HEK293 (cell line): ENCODE measurements around the gene PARK7.

Experiments used
- CTCF ChIA-PET: fragments of 350-600 bp; formaldehyde crosslinking; extraction: SDS; loops from one replicate; lab custom pipeline; 2021; ENCODE audit warnings: antibody characterized with exemption; lab: Yijun Ruan, JAX
- POLR2A ChIA-PET: fragments of 300-600 bp; formaldehyde crosslinking; extraction: SDS; loops from one replicate; lab custom pipeline; 2020; ENCODE audit warnings: antibody characterized with exemption, inconsistent platforms; lab: Yijun Ruan, JAX
- H3K27ac ChIP-seq: fragments of 200-500 bp; sonication (Bioruptor generic); 2 replicates; pipeline ENCODE4 v1.5.1; 2014; ENCODE audit warnings: low read depth, low read length, control low read depth, inconsistent platforms; ENCODE audit errors: extremely low read depth
- H3K36me3 ChIP-seq, 2 experiments: fragments of 200-500 bp in 1 of 2; sonication (Bioruptor generic) in 1 of 2; 1 replicate in 1 of 2; 2 replicates in 1 of 2; pipeline ENCODE4 v1.5.1; 2014 to 2017; ENCODE audit warnings: inconsistent platforms in 2 of 2, low read length in 2 of 2; ENCODE audit not compliant: control insufficient read depth in 2 of 2, insufficient read depth in 1 of 2
- H3K4me1 ChIP-seq: fragments of 200-500 bp; sonication (Bioruptor generic); 2 replicates; pipeline ENCODE4 v1.5.1; 2014; ENCODE audit warnings: mild to moderate bottlenecking, low read length, inconsistent platforms; ENCODE audit not compliant: control insufficient read depth, insufficient read depth
- H3K4me3 ChIP-seq: 2 replicates; pipeline ENCODE4 v1.5.1; 2011; ENCODE audit warnings: low read depth, mild to moderate bottlenecking, control low read depth, low read length, moderate library complexity
- H3K9me3 ChIP-seq: fragments of 200-500 bp; sonication (Bioruptor generic); 2 replicates; pipeline ENCODE4 v1.5.1; 2014; ENCODE audit warnings: low read depth, low read length, inconsistent platforms; ENCODE audit not compliant: control insufficient read depth, insufficient read depth
- HOXD13 ChIP-seq: sonication (generic); formaldehyde crosslinking; IDR thresholded peaks from 2 replicates; pipeline ENCODE4 v1.8.0; 2022; ENCODE audit warnings: missing genetic modification reagents, borderline replicate concordance
- KLF1 ChIP-seq: fragments of 450-650 bp; formaldehyde crosslinking; IDR thresholded peaks from 2 replicates; pipeline ENCODE4 v1.5.1; 2016; ENCODE audit warnings: missing biosample characterization, missing genetic modification characterization
- PRDM1 ChIP-seq: fragments of 450-650 bp; formaldehyde crosslinking; IDR thresholded peaks from 2 replicates; pipeline ENCODE4; 2016; ENCODE audit warnings: missing biosample characterization, missing genetic modification characterization
- SCRT1 ChIP-seq: fragments of 450-650 bp; formaldehyde crosslinking; IDR thresholded peaks from 2 replicates; pipeline ENCODE4 v1.5.1; 2016; ENCODE audit warnings: missing biosample characterization, missing genetic modification characterization, borderline replicate concordance
- SETDB1 ChIP-seq: IDR thresholded peaks from one replicate; pipeline ENCODE4 v1.6.1; 2017; ENCODE audit warnings: mild to moderate bottlenecking, low read length, moderate library complexity, mixed read lengths; ENCODE audit not compliant: insufficient read length
- SP3 ChIP-seq: fragments of 450-650 bp; formaldehyde crosslinking; IDR thresholded peaks from 2 replicates; pipeline ENCODE4 v1.5.1; 2016; ENCODE audit warnings: missing biosample characterization, missing genetic modification characterization
- TCF7L2 ChIP-seq: IDR thresholded peaks from 2 replicates; pipeline ENCODE4 v1.6.1; 2011; ENCODE audit warnings: low read depth, mild to moderate bottlenecking, inconsistent platforms, low read length, moderate library complexity, borderline replicate concordance
- ZBTB10 ChIP-seq: fragments of 450-650 bp; formaldehyde crosslinking; IDR thresholded peaks from 2 replicates; pipeline ENCODE4 v1.5.1; 2016; ENCODE audit warnings: missing biosample characterization, missing genetic modification characterization
- ZBTB20 ChIP-seq: fragments of 450-650 bp; formaldehyde crosslinking; IDR thresholded peaks from 2 replicates; pipeline ENCODE4 v1.5.1; 2016; ENCODE audit warnings: missing biosample characterization, missing genetic modification characterization
- ZBTB44 ChIP-seq: fragments of 450-650 bp; IDR thresholded peaks from 2 replicates; pipeline ENCODE4 v1.5.1; 2018; ENCODE audit warnings: missing biosample characterization, mild to moderate bottlenecking, missing genetic modification characterization
- ZBTB49 ChIP-seq: fragments of 450-650 bp; formaldehyde crosslinking; IDR thresholded peaks from 2 replicates; pipeline ENCODE4 v1.5.1; 2016; ENCODE audit warnings: missing biosample characterization, missing genetic modification characterization, low read depth
- ZFP41 ChIP-seq: fragments of 450-650 bp; formaldehyde crosslinking; IDR thresholded peaks from 2 replicates; pipeline ENCODE4 v1.5.1; 2016; ENCODE audit warnings: missing biosample characterization, missing genetic modification characterization, borderline replicate concordance
- ZIC2 ChIP-seq: fragments of 450-650 bp; formaldehyde crosslinking; IDR thresholded peaks from 2 replicates; pipeline ENCODE4 v1.5.1; 2016; ENCODE audit warnings: missing biosample characterization, missing genetic modification characterization
- ZNF121 ChIP-seq: fragments of 450-650 bp; formaldehyde crosslinking; IDR thresholded peaks from 2 replicates; pipeline ENCODE4 v1.5.1; 2016; ENCODE audit warnings: missing biosample characterization, missing genetic modification characterization
- ZNF132 ChIP-seq: fragments of 450-650 bp; formaldehyde crosslinking; IDR thresholded peaks from 2 replicates; pipeline ENCODE4 v1.5.1; 2017; ENCODE audit warnings: missing biosample characterization, missing genetic modification characterization, borderline replicate concordance
- ZNF16 ChIP-seq: fragments of 450-650 bp; formaldehyde crosslinking; IDR thresholded peaks from 2 replicates; pipeline ENCODE4 v1.5.1; 2016; ENCODE audit warnings: low read depth, missing biosample characterization, missing genetic modification characterization
- ZNF211 ChIP-seq: fragments of 450-650 bp; formaldehyde crosslinking; IDR thresholded peaks from 2 replicates; pipeline ENCODE4 v1.5.1; 2016; ENCODE audit warnings: low read depth, missing biosample characterization, missing genetic modification characterization
- ZNF214 ChIP-seq: fragments of 450-650 bp; formaldehyde crosslinking; IDR thresholded peaks from 2 replicates; pipeline ENCODE4 v1.5.1; 2017; ENCODE audit warnings: missing biosample characterization, mild to moderate bottlenecking, missing genetic modification characterization, borderline replicate concordance
- ZNF274 ChIP-seq, 2 experiments: fragments of 200-500 bp in 1 of 2; fragments of 450-650 bp in 1 of 2; sonication (Bioruptor generic) in 1 of 2; formaldehyde crosslinking in 1 of 2; IDR thresholded peaks; 2 replicates each; pipeline versions ENCODE4 v1.5.1 to v1.6.1; 2014 to 2016; ENCODE audit warnings: borderline replicate concordance in 1 of 2, inconsistent platforms in 1 of 2, low read length in 1 of 2, missing biosample characterization in 1 of 2, missing genetic modification characterization in 1 of 2
- ZNF335 ChIP-seq: fragments of 450-650 bp; formaldehyde crosslinking; conservative IDR thresholded peaks from 2 replicates; pipeline ENCODE4 v1.5.1; 2016; ENCODE audit warnings: missing biosample characterization, missing genetic modification characterization
- ZNF48 ChIP-seq: fragments of 450-650 bp; formaldehyde crosslinking; IDR thresholded peaks from 2 replicates; pipeline ENCODE4 v1.5.1; 2016; ENCODE audit warnings: missing biosample characterization, missing genetic modification characterization
- ZNF670 ChIP-seq: fragments of 450-650 bp; formaldehyde crosslinking; IDR thresholded peaks from 2 replicates; pipeline ENCODE4 v1.5.1; 2016; ENCODE audit warnings: missing biosample characterization, missing genetic modification characterization, low read depth
- ZNF843 ChIP-seq: fragments of 450-650 bp; formaldehyde crosslinking; IDR thresholded peaks from 2 replicates; pipeline ENCODE4 v1.5.1; 2016; ENCODE audit warnings: missing biosample characterization, missing genetic modification characterization
- ZSCAN18 ChIP-seq: fragments of 450-650 bp; formaldehyde crosslinking; IDR thresholded peaks from 2 replicates; pipeline ENCODE4 v1.5.1; 2016; ENCODE audit warnings: missing biosample characterization, missing genetic modification characterization
- TF ChIP-seq, protein P1 (sequence below): fragments of 450-650 bp; formaldehyde crosslinking; IDR thresholded peaks from 2 replicates; pipeline ENCODE4 v1.5.1; 2016; ENCODE audit warnings: missing biosample characterization, missing genetic modification characterization

The PARK7 gene

GRCh38 chr1:7915826-7916500 lies 45.5 kb upstream of the PARK7 start:
- no peak overlapping the region for H3K4me3 ChIP-seq
- ChIA-PET CTCF (interaction anchor here (0.7 to 1.3 kb wide), 2 partner anchors 44 to 59 kb away, joined by 3 to 6 read pairs; no protein-coding TSS in a partner anchor), POLR2A (interaction anchor here (0.7 kb wide), 1 partner anchor 28 kb away, joined by 3 read pairs; no protein-coding TSS in a partner anchor)
- TF ChIP-seq ZFP41 (tag by site-specific recombination) (no peak), PRDM1 (tag by site-specific recombination) (no peak), ZNF843 (tag by site-specific recombination) (no peak), SCRT1 (tag by site-specific recombination) (no peak), ZNF48 (tag by site-specific recombination) (no peak), ZBTB10 (tag by site-specific recombination) (no peak), ZBTB49 (tag by site-specific recombination) (no peak), SP3 (tag by site-specific recombination) (no peak), ZIC2 (tag by site-specific recombination) (no peak), TCF7L2 (no peak), ZNF670 (tag by site-specific recombination) (no peak), ZNF121 (tag by site-specific recombination) (no peak), ZNF211 (no peak), ZBTB20 (tag by site-specific recombination) (no peak), ZNF214 (tag by site-specific recombination) (no peak)
- TF ChIP-seq, protein P1, sequence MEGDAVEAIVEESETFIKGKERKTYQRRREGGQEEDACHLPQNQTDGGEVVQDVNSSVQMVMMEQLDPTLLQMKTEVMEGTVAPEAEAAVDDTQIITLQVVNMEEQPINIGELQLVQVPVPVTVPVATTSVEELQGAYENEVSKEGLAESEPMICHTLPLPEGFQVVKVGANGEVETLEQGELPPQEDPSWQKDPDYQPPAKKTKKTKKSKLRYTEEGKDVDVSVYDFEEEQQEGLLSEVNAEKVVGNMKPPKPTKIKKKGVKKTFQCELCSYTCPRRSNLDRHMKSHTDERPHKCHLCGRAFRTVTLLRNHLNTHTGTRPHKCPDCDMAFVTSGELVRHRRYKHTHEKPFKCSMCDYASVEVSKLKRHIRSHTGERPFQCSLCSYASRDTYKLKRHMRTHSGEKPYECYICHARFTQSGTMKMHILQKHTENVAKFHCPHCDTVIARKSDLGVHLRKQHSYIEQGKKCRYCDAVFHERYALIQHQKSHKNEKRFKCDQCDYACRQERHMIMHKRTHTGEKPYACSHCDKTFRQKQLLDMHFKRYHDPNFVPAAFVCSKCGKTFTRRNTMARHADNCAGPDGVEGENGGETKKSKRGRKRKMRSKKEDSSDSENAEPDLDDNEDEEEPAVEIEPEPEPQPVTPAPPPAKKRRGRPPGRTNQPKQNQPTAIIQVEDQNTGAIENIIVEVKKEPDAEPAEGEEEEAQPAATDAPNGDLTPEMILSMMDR, result no peak
- no peaks in the 10 kb centered on the region for H3K9me3 ChIP-seq
- no peak overlapping the region for H3K27ac ChIP-seq
- H3K36me3 ChIP-seq, result no peaks in the 10 kb centered on the region
- no peaks in the 10 kb centered on the region for H3K4me1 ChIP-seq

DNA sequence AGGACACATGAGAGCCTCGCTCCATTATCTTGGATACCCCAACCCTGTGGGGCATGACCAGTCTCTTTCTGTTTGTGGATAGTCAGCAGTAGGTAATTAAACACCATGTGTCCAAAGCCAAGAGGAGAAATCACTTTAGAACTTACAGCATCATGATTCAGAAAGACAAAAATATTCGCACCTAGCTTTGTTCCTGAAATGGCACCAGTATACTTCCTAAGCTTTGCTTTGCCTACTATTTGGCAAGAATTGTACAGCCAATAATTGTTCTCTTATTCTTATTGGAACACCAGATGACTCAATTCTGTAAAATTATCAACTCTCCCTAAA lies 45.0 kb upstream of the PARK7 start:
- Histone ChIP-seq H3K27ac (no peak overlapping the region), H3K9me3 (no peaks in the 10 kb centered on the region), H3K4me1 (no peaks in the 10 kb centered on the region), H3K36me3 (no peaks in the 10 kb centered on the region), H3K4me3 (no peak overlapping the region)
- CTCF ChIA-PET, result interaction anchor here (0.7 to 1.3 kb wide), 4 partner anchors 10 to 59 kb away, joined by 3 to 6 read pairs (median 4); no protein-coding TSS in a partner anchor
- POLR2A ChIA-PET, result no interaction called here
- no peak for TF ChIP-seq ZNF274 (IDR thresholded peaks at IDR 0.05; ENCODE audit: low read length)
- TF ChIP-seq ZNF274 (tag by site-specific recombination; IDR thresholded peaks at IDR 0.05; ENCODE audit: borderline replicate concordance), result no peak
- TF ChIP-seq KLF1 (tag by site-specific recombination), result no peak
- TF ChIP-seq ZNF335 (tag by site-specific recombination), result no peak
- TF ChIP-seq ZNF16, result no peak
- no peak for TF ChIP-seq ZSCAN18 (tag by site-specific recombination)
- TF ChIP-seq SETDB1, result no peak
- TF ChIP-seq PRDM1 (tag by site-specific recombination), result no peak
- no peak for TF ChIP-seq ZNF132 (tag by site-specific recombination)
- no peak for TF ChIP-seq HOXD13 (CRISPR knock-in tag)
- no peak for TF ChIP-seq ZBTB44 (tag by site-specific recombination)
